ENCODE measurements around the gene OR56A1.

The OR56A1 gene

GRCh38 chr11:6057452-6057851, 26.9 kb upstream of the OR56A1 start:
- TF ChIP-seq CTCF (IDR thresholded peaks at IDR 0.05; ENCODE audit: borderline replicate concordance, insufficient read depth, low read depth, low read length) = no peak
- H3K4me3 ChIP-seq (ENCODE audit: low read depth, low read length) = no peak overlapping the region

GRCh38 chr11:6055569-6055968, 25.0 kb upstream of the OR56A1 start:
- H3K4me3 ChIP-seq (ENCODE audit: low read depth, low read length) = no peak overlapping the region
- TF ChIP-seq CTCF (IDR thresholded peaks at IDR 0.05; ENCODE audit: borderline replicate concordance, insufficient read depth, low read depth, low read length) = no peak

GRCh38 chr11:6052374-6052773, 21.8 kb upstream of the OR56A1 start:
- TF ChIP-seq CTCF (IDR thresholded peaks at IDR 0.05; ENCODE audit: borderline replicate concordance, insufficient read depth, low read depth, low read length) = no peak

GRCh38 chr11:6040874-6041273, 10.3 kb upstream of the OR56A1 start:
- TF ChIP-seq CTCF (IDR thresholded peaks at IDR 0.05; ENCODE audit: borderline replicate concordance, insufficient read depth, low read depth, low read length) = no peak
- no peak overlapping the region for H3K4me3 ChIP-seq (ENCODE audit: low read depth, low read length)

More at GRCh38 chr11:6052374-6052773, 21.8 kb upstream of the OR56A1 start:
- no peak overlapping the region for H3K4me3 ChIP-seq (ENCODE audit: low read depth, low read length)

- TF ChIP-seq CTCF (IDR thresholded peaks at IDR 0.05; ENCODE audit: borderline replicate concordance, insufficient read depth, low read depth, low read length) = no peak
- H3K4me3 ChIP-seq (ENCODE audit: low read depth, low read length) = no peak overlapping the region
These were observed 3.1 kb downstream of the OR56A1 start for GRCh38 chr11:6027501-6027900.

GRCh38 chr11:6025056-6025455, 5.5 kb downstream of the OR56A1 start:
- H3K4me3 ChIP-seq (ENCODE audit: low read depth, low read length) = no peak overlapping the region
- no peak for TF ChIP-seq CTCF (IDR thresholded peaks at IDR 0.05; ENCODE audit: borderline replicate concordance, insufficient read depth, low read depth, low read length)

GRCh38 chr11:6022956-6023355, 7.6 kb downstream of the OR56A1 start:
- TF ChIP-seq CTCF (IDR thresholded peaks at IDR 0.05; ENCODE audit: borderline replicate concordance, insufficient read depth, low read depth, low read length) = peak; percentile 41; the same call in 1 of the 2 replicates
- H3K4me3 ChIP-seq (ENCODE audit: low read depth, low read length) = no peak overlapping the region
